Effector CD8-positive, alpha-beta T cell (primary cell): Measurements from ENCODE around the gene EPS8L1.
"Not testable (repeated sequence)": the region's sequence is repeated elsewhere in the genome, so short reads cannot be mapped to it uniquely, and the experiment has no call there.

Source experiments
- DNase-seq: peaks from one replicate; lab custom pipeline; 2025; lab: John Stamatoyannopoulos, UW

Gene EPS8L1

GRCh38 chr19:55094456-55095259 is 19.0 kb downstream of the EPS8L1 start:
- DNase-seq, result no peak

GRCh38 chr19:55095260-55096060 is 19.8 kb downstream of the EPS8L1 start:
- no peak for DNase-seq

GRCh38 chr19:55096061-55096701 is 20.5 kb downstream of the EPS8L1 start:
- no peak for DNase-seq

- no peak for DNase-seq
These were observed 22.4 kb downstream of the EPS8L1 start for GRCh38 chr19:55097864-55098715.

GRCh38 chr19:55098716-55099556 is 23.3 kb downstream of the EPS8L1 start:
- DNase-seq, result no peak

GRCh38 chr19:55099557-55100506 is 24.2 kb downstream of the EPS8L1 start:
- no peak for DNase-seq

GRCh38 chr19:55101261-55101660 is 25.6 kb downstream of the EPS8L1 start:
- no peak for DNase-seq

GRCh38 chr19:55103190-55103589 is 27.5 kb downstream of the EPS8L1 start:
- no peak for DNase-seq

- no peak for DNase-seq
These were observed 29.6 kb downstream of the EPS8L1 start for GRCh38 chr19:55105237-55105636.

- DNase-seq, result no peak
These were observed 30.9 kb downstream of the EPS8L1 start for GRCh38 chr19:55106591-55106990.

- not testable (repeated sequence) for DNase-seq
These were observed 31.6 kb downstream of the EPS8L1 start for GRCh38 chr19:55107252-55107651.

GRCh38 chr19:55109527-55110291 is 34.0 kb downstream of the EPS8L1 start:
- no peak for DNase-seq

GRCh38 chr19:55111238-55111831 is 35.7 kb downstream of the EPS8L1 start:
- DNase-seq, result no peak

GRCh38 chr19:55112246-55112776 is 36.6 kb downstream of the EPS8L1 start:
- DNase-seq, result no peak

- no peak for DNase-seq
These were observed 37.3 kb downstream of the EPS8L1 start for GRCh38 chr19:55112777-55113569.

GRCh38 chr19:55113570-55114039 is 37.9 kb downstream of the EPS8L1 start:
- no peak for DNase-seq

GRCh38 chr19:55114566-55115145 is 39.0 kb downstream of the EPS8L1 start:
- no peak for DNase-seq
